MM.1S (cell line): Measurements from ENCODE around the gene SNRPA1.

ENCODE experiments used
- DNase-seq: peaks from one replicate; pipeline ENCODE4 v3.0.0-alpha.2; 2015
- H2AFZ ChIP-seq: fragments of 300-600 bp; sonication (generic); 2 replicates; pipeline ENCODE4 v1.6.0; 2016; ENCODE audit warnings: antibody characterized with exemption, low read length
- H3F3A ChIP-seq: fragments of 300-600 bp; sonication (generic); 2 replicates; pipeline ENCODE4 v1.6.1; 2016; ENCODE audit warnings: mild to moderate bottlenecking, antibody characterized with exemption, low read length, moderate library complexity, mixed read lengths; ENCODE audit not compliant: insufficient read depth
- H3K27ac ChIP-seq: fragments of 300-600 bp; sonication (generic); 2 replicates; pipeline ENCODE4 v1.5.1; 2016; ENCODE audit warnings: mild to moderate bottlenecking, low read length
- H3K27me3 ChIP-seq: fragments of 300-600 bp; sonication (generic); replicated peaks from 2 replicates; pipeline ENCODE4 v1.6.0; 2016; ENCODE audit warnings: low read length; ENCODE audit not compliant: insufficient read depth
- H3K36me3 ChIP-seq: fragments of 300-600 bp; sonication (generic); replicated peaks from 2 replicates; pipeline ENCODE4 v1.6.1; 2016; ENCODE audit warnings: mild to moderate bottlenecking, low read length, mixed read lengths; ENCODE audit not compliant: insufficient read depth
- H3K4me1 ChIP-seq: fragments of 300-600 bp; sonication (generic); 2 replicates; pipeline ENCODE4 v1.6.1; 2016; ENCODE audit warnings: low read length, mixed read lengths
- H3K4me2 ChIP-seq: fragments of 300-600 bp; sonication (generic); 2 replicates; pipeline ENCODE4 v1.6.0; 2016; ENCODE audit warnings: low read depth, low read length
- H3K4me3 ChIP-seq: fragments of 300-600 bp; sonication (generic); 2 replicates; pipeline ENCODE4 v1.5.1; 2016; ENCODE audit warnings: low read length, mixed read lengths
- H3K79me2 ChIP-seq: fragments of 300-600 bp; sonication (generic); 2 replicates; pipeline ENCODE4 v1.6.1; 2016; ENCODE audit warnings: mixed run types, low read length, mixed read lengths
- H3K9ac ChIP-seq: fragments of 300-600 bp; sonication (generic); 2 replicates; pipeline ENCODE4 v1.6.1; 2016; ENCODE audit warnings: low read length, mixed read lengths
- H3K9me2 ChIP-seq: fragments of 300-600 bp; sonication (generic); replicated peaks from 2 replicates; pipeline ENCODE4 v1.6.1; 2016; ENCODE audit warnings: mild to moderate bottlenecking, low read length, mixed read lengths; ENCODE audit not compliant: insufficient read depth
- H3K9me3 ChIP-seq: fragments of 300-600 bp; sonication (generic); replicated peaks from 2 replicates; pipeline ENCODE4 v1.6.1; 2016; ENCODE audit warnings: mild to moderate bottlenecking, low read length, mixed read lengths; ENCODE audit not compliant: insufficient read depth
- H4K20me1 ChIP-seq: fragments of 300-600 bp; sonication (generic); 2 replicates; pipeline ENCODE4 v1.6.1; 2016; ENCODE audit warnings: mild to moderate bottlenecking, low read length, moderate library complexity, mixed read lengths; ENCODE audit not compliant: insufficient read depth
- CTCF ChIP-seq: fragments of 300-600 bp; sonication (generic); IDR thresholded peaks from 2 replicates; pipeline ENCODE4 v1.5.1; 2016; ENCODE audit warnings: antibody characterized with exemption, low read length, mixed read lengths
- EZH2 ChIP-seq: fragments of 300-600 bp; sonication (generic); optimal IDR thresholded peaks from 2 replicates; pipeline ENCODE3; 2017; ENCODE audit warnings: low read depth, mild to moderate bottlenecking, antibody characterized with exemption, low read length, mixed read lengths
- EZH2phosphoT487 ChIP-seq: fragments of 300-600 bp; sonication (generic); IDR thresholded peaks from 2 replicates; pipeline ENCODE4 v1.6.1; 2018; ENCODE audit warnings: antibody characterized with exemption, low read length

The SNRPA1 gene

GRCh38 chr15:101276501-101277037 is 18.5 kb downstream of the SNRPA1 start:
- Histone ChIP-seq H3K27ac (peak overlapping the region; percentile 90), H3K27me3 (no peaks in the 10 kb centered on the region)
- TF ChIP-seq EZH2 (no peak), EZH2phosphoT487 (no peak), CTCF (peak; percentile 52)

GRCh38 chr15:101275018-101275417 is 20.0 kb downstream of the SNRPA1 start:
- H3F3A ChIP-seq: peaks cover 45% of the 10 kb centered on the region
- peak; percentile 83 for DNase-seq
- no peaks in the 10 kb centered on the region for H4K20me1 ChIP-seq
- H3K9me3 ChIP-seq: no peaks in the 10 kb centered on the region
- H2AFZ ChIP-seq: no peak overlapping the region
- peaks cover 40% of the 10 kb centered on the region for H3K36me3 ChIP-seq
- TF ChIP-seq EZH2: no peak
- TF ChIP-seq CTCF: no peak
- no peak for TF ChIP-seq EZH2phosphoT487
- peak overlapping the region; percentile 75 for H3K4me2 ChIP-seq
- H3K4me1 ChIP-seq: peaks cover 13% of the 10 kb centered on the region
- peak overlapping the region; percentile 90 for H3K27ac ChIP-seq
- no peaks in the 10 kb centered on the region for H3K27me3 ChIP-seq
- no peaks in the 10 kb centered on the region for H3K9me2 ChIP-seq
- peak overlapping the region; percentile 99 for H3K9ac ChIP-seq
- peaks cover 49% of the 10 kb centered on the region for H3K79me2 ChIP-seq
- peak overlapping the region; percentile 97; the same call in 1 of the 2 replicates for H3K4me3 ChIP-seq

More at GRCh38 chr15:101276501-101277037, 18.5 kb downstream of the SNRPA1 start:
- Histone ChIP-seq H3K9me2 (no peaks in the 10 kb centered on the region), H3K9ac (peak overlapping the region; percentile 99), H4K20me1 (no peaks in the 10 kb centered on the region), H3K4me2 (peak overlapping the region; percentile 75), H2AFZ (peak overlapping the region; percentile 8), H3F3A (peaks cover 46% of the 10 kb centered on the region), H3K9me3 (no peaks in the 10 kb centered on the region), H3K79me2 (peaks cover 49% of the 10 kb centered on the region), H3K4me3 (peak overlapping the region; percentile 97), H3K4me1 (peaks cover 13% of the 10 kb centered on the region), H3K36me3 (peaks cover 35% of the 10 kb centered on the region)
- peak; percentile 83 for DNase-seq

- TF ChIP-seq EZH2: no peak
- no peak for TF ChIP-seq CTCF
- no peak for TF ChIP-seq EZH2phosphoT487
- DNase-seq: no peak
- Histone ChIP-seq H3K4me1 (peaks cover 13% of the 10 kb centered on the region), H3K4me2 (no peak overlapping the region), H3K9me2 (no peaks in the 10 kb centered on the region), H3K36me3 (peaks cover 38% of the 10 kb centered on the region), H3K27ac (no peak overlapping the region), H3F3A (peaks cover 38% of the 10 kb centered on the region), H4K20me1 (no peaks in the 10 kb centered on the region), H3K9me3 (no peaks in the 10 kb centered on the region), H2AFZ (no peak overlapping the region), H3K9ac (no peak overlapping the region), H3K4me3 (no peak overlapping the region), H3K27me3 (no peaks in the 10 kb centered on the region), H3K79me2 (peaks cover 49% of the 10 kb centered on the region)
Measured at GRCh38 chr15:101273534-101273933, 21.5 kb downstream of the SNRPA1 start.
